OCI-LY1 (cell line): ENCODE data around the gene GSTO1.

Experiments used
- EZH2 ChIP-seq: fragments of 200-600 bp; sonication (generic), shearing (Covaris generic); IDR thresholded peaks from 2 replicates; pipeline ENCODE4 v1.8.0; 2017; ENCODE audit warnings: borderline replicate concordance, mixed run types, mild to moderate bottlenecking, antibody characterized with exemption, low read length, moderate library complexity, mixed read lengths
- TF ChIP-seq, protein P1 (sequence below): fragments of 200-600 bp; sonication (generic), shearing (Covaris generic); IDR thresholded peaks from 2 replicates; pipeline ENCODE4 v1.5.1; 2017; ENCODE audit warnings: mild to moderate bottlenecking, antibody characterized with exemption, low read length, moderate library complexity, mixed read lengths

DNA sequence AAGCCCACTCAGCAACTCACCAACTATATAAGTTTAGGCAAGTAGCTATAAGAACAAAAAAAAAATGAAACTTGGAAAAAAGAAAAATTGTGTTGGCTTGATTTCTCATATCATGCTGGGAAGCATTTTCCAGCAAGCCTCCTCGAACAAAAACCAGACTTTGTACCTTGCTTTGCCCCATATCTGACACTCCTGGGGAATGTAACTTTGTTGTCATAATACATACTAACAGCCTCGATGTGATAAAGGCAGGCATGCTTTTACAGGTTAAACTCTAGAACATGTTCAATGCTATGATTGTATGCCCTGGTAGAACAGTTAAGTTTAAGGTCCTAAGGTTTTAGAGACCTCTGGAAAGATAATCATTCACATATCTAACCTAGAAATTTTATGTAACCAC lies 34.2 kb upstream of the GSTO1 start:
- TF ChIP-seq, protein P1, sequence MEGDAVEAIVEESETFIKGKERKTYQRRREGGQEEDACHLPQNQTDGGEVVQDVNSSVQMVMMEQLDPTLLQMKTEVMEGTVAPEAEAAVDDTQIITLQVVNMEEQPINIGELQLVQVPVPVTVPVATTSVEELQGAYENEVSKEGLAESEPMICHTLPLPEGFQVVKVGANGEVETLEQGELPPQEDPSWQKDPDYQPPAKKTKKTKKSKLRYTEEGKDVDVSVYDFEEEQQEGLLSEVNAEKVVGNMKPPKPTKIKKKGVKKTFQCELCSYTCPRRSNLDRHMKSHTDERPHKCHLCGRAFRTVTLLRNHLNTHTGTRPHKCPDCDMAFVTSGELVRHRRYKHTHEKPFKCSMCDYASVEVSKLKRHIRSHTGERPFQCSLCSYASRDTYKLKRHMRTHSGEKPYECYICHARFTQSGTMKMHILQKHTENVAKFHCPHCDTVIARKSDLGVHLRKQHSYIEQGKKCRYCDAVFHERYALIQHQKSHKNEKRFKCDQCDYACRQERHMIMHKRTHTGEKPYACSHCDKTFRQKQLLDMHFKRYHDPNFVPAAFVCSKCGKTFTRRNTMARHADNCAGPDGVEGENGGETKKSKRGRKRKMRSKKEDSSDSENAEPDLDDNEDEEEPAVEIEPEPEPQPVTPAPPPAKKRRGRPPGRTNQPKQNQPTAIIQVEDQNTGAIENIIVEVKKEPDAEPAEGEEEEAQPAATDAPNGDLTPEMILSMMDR: no peak
- TF ChIP-seq EZH2: no peak
